H9 (cell line): ENCODE results near the gene GATD1. TPM values are rescaled to one million over a fixed set of nuclear protein-coding genes. Genes with fewer than 3 reads are reported as not detected.

Experiments used
- DNase-seq: peaks from one replicate; pipeline ENCODE4 v3.0.0-alpha.2; 2017
- H2AFZ ChIP-seq: one replicate; pipeline ENCODE4 v1.6.1; 2013; ENCODE audit warnings: mild to moderate bottlenecking, low read length, control low read depth, moderate library complexity
- H2AK5ac ChIP-seq: 2 replicates; pipeline ENCODE4 v1.6.1; 2013; ENCODE audit warnings: low read length, control low read depth, mixed read lengths; ENCODE audit not compliant: insufficient read length
- H2BK120ac ChIP-seq: one replicate; pipeline ENCODE4 v1.6.1; 2013; ENCODE audit warnings: low read depth, mild to moderate bottlenecking, low read length, control low read depth, inconsistent platforms; ENCODE audit not compliant: poor library complexity, severe bottlenecking
- H2BK12ac ChIP-seq: 2 replicates; pipeline ENCODE4 v1.6.1; 2013; ENCODE audit warnings: low read length, control low read depth, mixed read lengths, low read depth; ENCODE audit not compliant: insufficient read length
- H2BK15ac ChIP-seq: 2 replicates; pipeline ENCODE4 v1.6.1; 2013; ENCODE audit warnings: low read depth, low read length, control low read depth
- H2BK20ac ChIP-seq: one replicate; pipeline ENCODE4 v1.6.1; 2013; ENCODE audit warnings: low read depth, mild to moderate bottlenecking, low read length, control low read depth, inconsistent platforms; ENCODE audit not compliant: poor library complexity, severe bottlenecking
- H2BK5ac ChIP-seq: 2 replicates; pipeline ENCODE4 v1.6.1; 2013; ENCODE audit warnings: low read length, control low read depth, mixed read lengths; ENCODE audit not compliant: insufficient read length
- H3K14ac ChIP-seq: 2 replicates; pipeline ENCODE4 v1.6.1; 2013; ENCODE audit warnings: low read length, control low read depth; ENCODE audit not compliant: insufficient read depth
- H3K18ac ChIP-seq: 2 replicates; pipeline ENCODE4 v1.6.1; 2013; ENCODE audit warnings: low read depth, mild to moderate bottlenecking, mixed read lengths, low read length, control low read depth; ENCODE audit not compliant: insufficient read length
- H3K23ac ChIP-seq: 2 replicates; pipeline ENCODE4 v1.6.1; 2013; ENCODE audit warnings: low read length, control low read depth, mixed read lengths, low read depth; ENCODE audit not compliant: insufficient read length
- H3K23me2 ChIP-seq: 2 replicates; pipeline ENCODE4 v1.6.1; 2013; ENCODE audit warnings: low read depth, mild to moderate bottlenecking, mixed read lengths, low read length, control low read depth; ENCODE audit not compliant: insufficient read length, poor library complexity, severe bottlenecking
- H3K27ac ChIP-seq: 2 replicates; pipeline ENCODE4 v1.5.1; 2013; ENCODE audit warnings: low read length, control low read depth, mixed read lengths, low read depth; ENCODE audit not compliant: insufficient read length
- H3K27me3 ChIP-seq: 2 replicates; pipeline ENCODE4 v1.6.1; 2013; ENCODE audit warnings: low read length, control low read depth, inconsistent platforms; ENCODE audit not compliant: insufficient read depth
- H3K4ac ChIP-seq: 2 replicates; pipeline ENCODE4 v1.6.1; 2013; ENCODE audit warnings: low read depth, mild to moderate bottlenecking, control low read depth, inconsistent platforms, low read length, moderate library complexity
- H3K4me1 ChIP-seq: 2 replicates; pipeline ENCODE4 v1.6.1; 2013; ENCODE audit warnings: low read length, control low read depth, inconsistent platforms; ENCODE audit not compliant: insufficient read depth
- H3K4me2 ChIP-seq: 2 replicates; pipeline ENCODE4 v1.6.1; 2013; ENCODE audit warnings: low read length, control low read depth, mixed read lengths; ENCODE audit not compliant: insufficient read length, insufficient read depth
- H3K56ac ChIP-seq: 2 replicates; pipeline ENCODE4 v1.6.1; 2013; ENCODE audit warnings: low read depth, mild to moderate bottlenecking, mixed read lengths, low read length, control low read depth; ENCODE audit not compliant: insufficient read length
- H3K79me1 ChIP-seq: 2 replicates; pipeline ENCODE4 v1.6.1; 2013; ENCODE audit warnings: low read depth, mild to moderate bottlenecking, moderate library complexity, low read length, control low read depth, inconsistent platforms; ENCODE audit not compliant: insufficient read depth, poor library complexity, severe bottlenecking
- H3K79me2 ChIP-seq: 2 replicates; pipeline ENCODE4 v1.6.1; 2013; ENCODE audit warnings: low read length, control low read depth, inconsistent platforms; ENCODE audit not compliant: insufficient read depth
- H3K9ac ChIP-seq: 2 replicates; pipeline ENCODE4 v1.6.1; 2013; ENCODE audit warnings: low read length, control low read depth, mixed read lengths; ENCODE audit not compliant: insufficient read length; ENCODE audit errors: extremely low read depth
- H3K9me3 ChIP-seq: one replicate; pipeline ENCODE4 v1.6.1; 2013; ENCODE audit warnings: low read depth, low read length, inconsistent platforms; ENCODE audit not compliant: control insufficient read depth
- H3T11ph ChIP-seq: one replicate; pipeline ENCODE4 v1.6.1; 2013; ENCODE audit warnings: mild to moderate bottlenecking, low read length, control low read depth, inconsistent platforms
- H4K20me1 ChIP-seq: one replicate; pipeline ENCODE4 v1.6.1; 2013; ENCODE audit not compliant: control insufficient read depth, insufficient read length, insufficient read depth
- H4K5ac ChIP-seq: 2 replicates; pipeline ENCODE4 v1.6.1; 2013; ENCODE audit warnings: low read depth, mild to moderate bottlenecking, mixed read lengths, low read length, control low read depth; ENCODE audit not compliant: insufficient read length
- H4K8ac ChIP-seq: replicated peaks from 2 replicates; pipeline ENCODE4 v1.6.1; 2013; ENCODE audit warnings: low read length, control low read depth, mixed read lengths, low read depth; ENCODE audit not compliant: insufficient read length
- H4K91ac ChIP-seq: 2 replicates; pipeline ENCODE4 v1.6.1; 2013; ENCODE audit warnings: low read depth, mild to moderate bottlenecking, moderate library complexity, mixed read lengths, low read length, control low read depth; ENCODE audit not compliant: insufficient read length
- H3K27ac Mint-ChIP-seq, 3 experiments: 2 replicates in 2 of 3; 3 replicates in 1 of 3; pipeline ENCODE4 v1.8.0; 2020 to 2021; ENCODE audit warnings: mixed read lengths in 3 of 3, mild to moderate bottlenecking in 1 of 3, moderate library complexity in 1 of 3
- H3K27me3 Mint-ChIP-seq: 2 replicates; pipeline ENCODE4 v1.8.0; 2021; ENCODE audit warnings: low read depth, mild to moderate bottlenecking, moderate library complexity, mixed read lengths
- H3K36me3 Mint-ChIP-seq, 3 experiments: 2 replicates in 2 of 3; 3 replicates in 1 of 3; pipeline ENCODE4 v1.8.0; 2020 to 2021; ENCODE audit warnings: low read depth in 3 of 3, mixed read lengths in 3 of 3; ENCODE audit not compliant: insufficient read depth in 1 of 3
- H3K4me1 Mint-ChIP-seq, 2 experiments: 2 replicates each; pipeline ENCODE4 v1.8.0; 2020; ENCODE audit warnings: mixed read lengths in 2 of 2
- H3K4me3 Mint-ChIP-seq, 2 experiments: 2 replicates in 1 of 2; 3 replicates in 1 of 2; pipeline ENCODE4 v1.8.0; 2020 to 2021; ENCODE audit warnings: mild to moderate bottlenecking in 2 of 2, mixed read lengths in 2 of 2, moderate library complexity in 1 of 2
- H3K9me3 Mint-ChIP-seq, 2 experiments: 2 replicates in 1 of 2; 3 replicates in 1 of 2; pipeline ENCODE4 v1.8.0; 2020; ENCODE audit warnings: mild to moderate bottlenecking in 2 of 2, mixed read lengths in 2 of 2, moderate library complexity in 1 of 2
- WGBS: extraction: QIAGEN DNeasy Blood & Tissue Kit; methylation state at CpG from one replicate; pipeline ENCODE4 v1.1.7; 2013; ENCODE audit warnings: missing lambda C conversion rate, low lambda C conversion rate, mixed read lengths; ENCODE audit not compliant: insufficient read length; ENCODE audit errors: extremely low coverage; 5-methylcytosine and 5-hydroxymethylcytosine counted together
- total RNA-seq: library from RNA; stranded (reverse); gene quantifications from 2 replicates; pipeline ENCODE4 v1.2.1, GENCODE V29; 2021
- TF ChIP-seq, protein P1 (sequence below): fragments of 200-600 bp; sonication (generic); conservative IDR thresholded peaks from 3 replicates; pipeline ENCODE4 v1.8.0; 2021; ENCODE audit warnings: antibody characterized with exemption, mild to moderate bottlenecking

GATD1 gene
- total RNA-seq, 1 experiment from 2014 or later = 60.0 TPM

DNA sequence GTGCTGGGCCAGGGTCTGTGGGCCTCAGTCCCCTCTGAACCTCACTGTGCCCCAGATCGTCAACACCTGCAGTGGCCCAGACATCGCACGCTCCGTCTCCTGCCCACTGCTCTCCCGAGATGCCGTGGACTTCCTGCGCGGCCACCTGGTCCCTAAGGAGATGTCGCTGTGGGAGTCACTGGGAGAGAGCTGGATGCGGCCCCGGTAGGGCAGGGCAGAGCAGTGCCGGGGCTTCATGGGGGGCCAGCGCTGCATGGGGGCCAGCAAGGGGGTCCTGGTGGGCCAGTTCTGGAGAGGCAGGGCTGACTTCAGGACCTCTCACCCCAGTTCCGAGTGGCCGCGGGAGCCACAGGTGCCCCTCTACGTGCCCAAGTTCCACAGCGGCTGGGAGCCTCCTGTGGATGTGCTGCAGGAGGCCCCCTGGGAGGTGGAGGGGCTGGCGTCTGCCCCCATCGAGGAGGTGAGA is 54.9 kb downstream of the GATD1 start:
- Histone ChIP-seq H2BK15ac (no peak overlapping the region), H2BK120ac (no peak overlapping the region), H2AK5ac (no peak overlapping the region), H3K14ac (no peak overlapping the region), H3K79me2 (no peaks in the 10 kb centered on the region), H3T11ph (no peak overlapping the region), H3K9ac (no peak overlapping the region), H4K20me1 (no peaks in the 10 kb centered on the region), H3K79me1 (no peaks in the 10 kb centered on the region), H3K9me3 (no peaks in the 10 kb centered on the region), H2BK20ac (no peak overlapping the region), H4K91ac (no peak overlapping the region), H2AFZ (no peak overlapping the region), H3K4me2 (no peak overlapping the region), H3K23ac (no peak overlapping the region), H2BK12ac (no peak overlapping the region), H3K56ac (no peak overlapping the region), H3K4ac (no peak overlapping the region), H3K23me2 (peaks cover 7% of the 10 kb centered on the region), H3K27ac (no peak overlapping the region), H3K4me1 (no peaks in the 10 kb centered on the region), H4K5ac (no peak overlapping the region), H3K27me3 (no peaks in the 10 kb centered on the region), H4K8ac (no peak overlapping the region), H2BK5ac (no peak overlapping the region), H3K18ac (no peak overlapping the region)
- Mint-ChIP-seq H3K4me3 (no peak overlapping the region), H3K9me3 (no peaks in the 10 kb centered on the region), H3K36me3 (peaks cover 0 to 8% (median 0%) of the 10 kb centered on the region in 3 experiments; a peak in 3 of 7 replicates), H3K27me3 (no peaks in the 10 kb centered on the region), H3K27ac (no peak overlapping the region), H3K4me1 (peaks cover 5 to 25% of the 10 kb centered on the region in 2 experiments; a peak in 3 of 4 replicates)
- WGBS = no CpG with 5 or more reads among the region's 20 CpGs
- no peak for DNase-seq
- TF ChIP-seq, protein P1, sequence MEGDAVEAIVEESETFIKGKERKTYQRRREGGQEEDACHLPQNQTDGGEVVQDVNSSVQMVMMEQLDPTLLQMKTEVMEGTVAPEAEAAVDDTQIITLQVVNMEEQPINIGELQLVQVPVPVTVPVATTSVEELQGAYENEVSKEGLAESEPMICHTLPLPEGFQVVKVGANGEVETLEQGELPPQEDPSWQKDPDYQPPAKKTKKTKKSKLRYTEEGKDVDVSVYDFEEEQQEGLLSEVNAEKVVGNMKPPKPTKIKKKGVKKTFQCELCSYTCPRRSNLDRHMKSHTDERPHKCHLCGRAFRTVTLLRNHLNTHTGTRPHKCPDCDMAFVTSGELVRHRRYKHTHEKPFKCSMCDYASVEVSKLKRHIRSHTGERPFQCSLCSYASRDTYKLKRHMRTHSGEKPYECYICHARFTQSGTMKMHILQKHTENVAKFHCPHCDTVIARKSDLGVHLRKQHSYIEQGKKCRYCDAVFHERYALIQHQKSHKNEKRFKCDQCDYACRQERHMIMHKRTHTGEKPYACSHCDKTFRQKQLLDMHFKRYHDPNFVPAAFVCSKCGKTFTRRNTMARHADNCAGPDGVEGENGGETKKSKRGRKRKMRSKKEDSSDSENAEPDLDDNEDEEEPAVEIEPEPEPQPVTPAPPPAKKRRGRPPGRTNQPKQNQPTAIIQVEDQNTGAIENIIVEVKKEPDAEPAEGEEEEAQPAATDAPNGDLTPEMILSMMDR = no peak
